Natural killer cell (primary cell): ENCODE measurements around the gene LDLRAD2. TPM values are rescaled to one million over a fixed set of nuclear protein-coding genes. Genes with fewer than 3 reads are reported as not detected.
"Not testable (repeated sequence)": the region's sequence is repeated elsewhere in the genome, so short reads cannot be mapped to it uniquely, and the experiment has no call there.

Experiments
- ATAC-seq, 3 donors: fragments of 150-1000 bp in 2 of 3; fragments of 200-7000 bp in 1 of 3; cut with Tn5 transposase; 1 replicate in 1 of 3; 2 replicates in 2 of 3; pipeline ENCODE4 v1.10.0; 2021; ENCODE audit warnings: mild to moderate bottlenecking in 2 of 3, moderate library complexity in 2 of 3
- DNase-seq, 2 donors: peaks; one replicate each; pipeline versions ENCODE4 v3.0.0 to v3.0.0-alpha.2; 2013 to 2021; ENCODE audit warnings: mixed read lengths in 1 of 2
- H3K27ac ChIP-seq: one replicate; pipeline ENCODE4 v1.5.1; 2013; ENCODE audit warnings: mild to moderate bottlenecking, low read length
- H3K27me3 ChIP-seq: one replicate; pipeline ENCODE4 v1.6.1; 2013; ENCODE audit warnings: low read length; ENCODE audit not compliant: control insufficient read depth, insufficient read depth
- H3K36me3 ChIP-seq: one replicate; pipeline ENCODE4 v1.6.1; 2013; ENCODE audit warnings: low read length; ENCODE audit not compliant: control insufficient read depth, insufficient read depth
- H3K4me1 ChIP-seq: one replicate; pipeline ENCODE4 v1.6.1; 2013; ENCODE audit warnings: low read length; ENCODE audit not compliant: control insufficient read depth, insufficient read depth
- H3K4me3 ChIP-seq: one replicate; pipeline ENCODE4 v1.5.1; 2013; ENCODE audit warnings: low read length
- H3K9me3 ChIP-seq: one replicate; pipeline ENCODE4 v1.6.1; 2013; ENCODE audit warnings: low read length; ENCODE audit not compliant: control insufficient read depth, insufficient read depth
- H3K27ac Mint-ChIP-seq, 2 donors: one replicate each; pipeline ENCODE4 v1.8.0; 2022; ENCODE audit warnings: mild to moderate bottlenecking in 2 of 2, mixed read lengths in 2 of 2, moderate library complexity in 1 of 2
- H3K27me3 Mint-ChIP-seq, 2 donors: one replicate each; pipeline ENCODE4 v1.8.0; 2022; ENCODE audit warnings: low read depth in 2 of 2, mixed read lengths in 2 of 2
- H3K36me3 Mint-ChIP-seq: one replicate; pipeline ENCODE4 v1.8.0; 2022; ENCODE audit warnings: mixed read lengths
- H3K4me1 Mint-ChIP-seq, 2 donors: one replicate each; pipeline ENCODE4 v1.8.0; 2022; ENCODE audit warnings: mixed read lengths in 2 of 2
- H3K4me3 Mint-ChIP-seq: one replicate; pipeline ENCODE4 v1.8.0; 2022; ENCODE audit warnings: mild to moderate bottlenecking, moderate library complexity, mixed read lengths
- H3K9me3 Mint-ChIP-seq, 2 donors: one replicate each; pipeline ENCODE4 v1.8.0; 2022; ENCODE audit warnings: mixed read lengths in 2 of 2
- WGBS: methylation state at CpG from one replicate; pipeline ENCODE4 v1.1.7; 2013; ENCODE audit warnings: missing lambda C conversion rate; ENCODE audit not compliant: insufficient coverage; 5-methylcytosine and 5-hydroxymethylcytosine counted together
- intact Hi-C: fragments of 100-400 bp; cut with micrococcal nuclease; formaldehyde crosslinking; loops from one replicate; pipeline ENCODE4 v1.14.2; 2022
- total RNA-seq, 4 donors: library from RNA; stranded (reverse); fragments of 120-200 nt in 1 of 4; gene quantifications; one replicate each; pipeline versions ENCODE4 v1.2.3 to v1.2.4, GENCODE V29; 2013 to 2022
- TF ChIP-seq, protein P1 (sequence below): fragments of 200-600 bp; IDR thresholded peaks from one replicate; pipeline ENCODE4 v1.8.0; 2022; ENCODE audit warnings: antibody characterized with exemption

LDLRAD2 gene
- total RNA-seq, 3 donors from 2014 or later (not counting 1 experiment from before 2014, with no cell fraction given), result 2.8 to 3.9 (median 3.6) TPM

GRCh38 chr1:21824926-21825325 is 12.9 kb downstream of the LDLRAD2 start:
- Mint-ChIP-seq H3K27ac (no peak overlapping the region), H3K9me3 (no peaks in the 10 kb centered on the region), H3K36me3 (no peaks in the 10 kb centered on the region), H3K4me1 (peaks cover 0 to 4% of the 10 kb centered on the region in 2 donors), H3K4me3 (no peak overlapping the region), H3K27me3 (peaks cover 0 to 3% of the 10 kb centered on the region in 2 donors)
- TF ChIP-seq, protein P1, sequence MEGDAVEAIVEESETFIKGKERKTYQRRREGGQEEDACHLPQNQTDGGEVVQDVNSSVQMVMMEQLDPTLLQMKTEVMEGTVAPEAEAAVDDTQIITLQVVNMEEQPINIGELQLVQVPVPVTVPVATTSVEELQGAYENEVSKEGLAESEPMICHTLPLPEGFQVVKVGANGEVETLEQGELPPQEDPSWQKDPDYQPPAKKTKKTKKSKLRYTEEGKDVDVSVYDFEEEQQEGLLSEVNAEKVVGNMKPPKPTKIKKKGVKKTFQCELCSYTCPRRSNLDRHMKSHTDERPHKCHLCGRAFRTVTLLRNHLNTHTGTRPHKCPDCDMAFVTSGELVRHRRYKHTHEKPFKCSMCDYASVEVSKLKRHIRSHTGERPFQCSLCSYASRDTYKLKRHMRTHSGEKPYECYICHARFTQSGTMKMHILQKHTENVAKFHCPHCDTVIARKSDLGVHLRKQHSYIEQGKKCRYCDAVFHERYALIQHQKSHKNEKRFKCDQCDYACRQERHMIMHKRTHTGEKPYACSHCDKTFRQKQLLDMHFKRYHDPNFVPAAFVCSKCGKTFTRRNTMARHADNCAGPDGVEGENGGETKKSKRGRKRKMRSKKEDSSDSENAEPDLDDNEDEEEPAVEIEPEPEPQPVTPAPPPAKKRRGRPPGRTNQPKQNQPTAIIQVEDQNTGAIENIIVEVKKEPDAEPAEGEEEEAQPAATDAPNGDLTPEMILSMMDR, result no peak
- Histone ChIP-seq H3K27ac (no peak overlapping the region), H3K36me3 (no peaks in the 10 kb centered on the region), H3K27me3 (no peaks in the 10 kb centered on the region), H3K9me3 (no peaks in the 10 kb centered on the region), H3K4me1 (peaks cover 8% of the 10 kb centered on the region), H3K4me3 (no peak overlapping the region)
- ATAC-seq (no peak), DNase-seq (no peak)
- WGBS, result 87% methylated on average over 2 of the region's 2 CpGs
- intact Hi-C loops, result no loop called here

- intact Hi-C loops, result no loop called here
- Mint-ChIP-seq H3K36me3 (no peaks in the 10 kb centered on the region), H3K4me1 (peaks cover 0 to 4% of the 10 kb centered on the region in 2 donors), H3K27me3 (peaks cover 0 to 3% of the 10 kb centered on the region in 2 donors), H3K4me3 (no peak overlapping the region), H3K27ac (no peak overlapping the region), H3K9me3 (no peaks in the 10 kb centered on the region)
- ATAC-seq (no peak), DNase-seq (no peak)
- TF ChIP-seq, protein P1, result no peak
- H3K27ac ChIP-seq, result no peak overlapping the region
- H3K9me3 ChIP-seq, result no peaks in the 10 kb centered on the region
- H3K4me3 ChIP-seq, result no peak overlapping the region
- H3K4me1 ChIP-seq, result peaks cover 8% of the 10 kb centered on the region
- no peaks in the 10 kb centered on the region for H3K36me3 ChIP-seq
- no peaks in the 10 kb centered on the region for H3K27me3 ChIP-seq
- WGBS, result 90% methylated on average over 5 of the region's 7 CpGs
Observed at GRCh38 chr1:21825393-21825792, 13.3 kb downstream of the LDLRAD2 start.

DNA sequence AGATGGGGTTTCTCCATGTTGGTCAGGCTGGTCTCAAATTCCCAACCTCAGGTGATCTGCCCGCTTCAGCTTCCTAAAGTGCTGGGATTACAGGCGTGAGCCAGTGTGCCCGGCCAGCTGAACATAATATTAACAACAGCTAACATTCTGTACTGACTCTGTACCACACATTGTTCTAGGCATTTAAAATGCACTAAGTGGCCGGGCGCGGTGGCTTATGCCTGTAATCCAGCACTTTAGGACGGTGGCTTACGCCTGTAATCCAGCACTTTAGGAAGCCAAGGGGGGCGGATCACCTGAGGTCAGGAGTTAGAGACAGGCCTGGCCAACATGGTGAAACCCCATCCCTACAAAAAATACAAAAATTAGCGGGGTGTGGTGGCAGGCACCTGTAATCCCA is 14.6 kb downstream of the LDLRAD2 start:
- H3K36me3 Mint-ChIP-seq, H3K27ac ChIP-seq, H3K27ac Mint-ChIP-seq, H3K4me3 Mint-ChIP-seq, H3K36me3 ChIP-seq, ATAC-seq, DNase-seq, H3K9me3 ChIP-seq, H3K27me3 Mint-ChIP-seq, H3K4me1 ChIP-seq, H3K27me3 ChIP-seq, H3K4me3 ChIP-seq, H3K9me3 Mint-ChIP-seq, H3K4me1 Mint-ChIP-seq, intact Hi-C loops: not testable (repeated sequence)
- 92% methylated on average over 10 of the region's 10 CpGs for WGBS

DNA sequence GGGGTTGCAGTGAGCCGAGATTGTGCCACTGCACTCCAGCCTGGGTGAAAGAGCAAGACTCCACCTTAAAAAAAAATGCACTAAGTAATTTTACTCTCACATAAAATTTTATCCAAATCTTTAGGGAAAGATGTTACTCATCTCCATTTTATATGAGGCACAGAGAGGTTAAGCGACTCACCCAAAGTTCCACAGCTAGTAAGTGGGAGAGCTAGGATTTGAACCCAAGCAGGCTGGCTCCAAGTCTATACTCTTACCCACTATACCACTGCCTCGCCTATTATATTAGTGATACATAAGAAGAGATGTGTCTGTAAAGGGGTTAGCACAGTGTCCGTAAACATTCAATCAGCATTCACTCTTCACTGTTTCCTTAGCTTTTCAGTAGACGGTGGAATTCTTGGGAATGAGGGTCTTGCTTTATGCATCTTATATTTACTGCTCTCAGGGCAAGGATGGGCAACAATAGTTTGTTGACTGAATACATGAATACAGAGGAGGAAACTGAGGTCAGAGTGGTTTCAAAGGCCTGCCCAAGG is 15.1 kb downstream of the LDLRAD2 start:
- 78% methylated on average over 2 of the region's 5 CpGs for WGBS
- TF ChIP-seq, protein P1, result no peak
- H3K36me3 ChIP-seq, result no peaks in the 10 kb centered on the region
- no peak overlapping the region for H3K27ac ChIP-seq
- Mint-ChIP-seq H3K27me3 (peaks cover 0 to 3% of the 10 kb centered on the region in 2 donors), H3K36me3 (no peaks in the 10 kb centered on the region), H3K9me3 (no peaks in the 10 kb centered on the region), H3K4me1 (peaks cover 0 to 4% of the 10 kb centered on the region in 2 donors), H3K27ac (no peak overlapping the region), H3K4me3 (no peak overlapping the region)
- no peaks in the 10 kb centered on the region for H3K9me3 ChIP-seq
- H3K4me3 ChIP-seq, result no peak overlapping the region
- no peaks in the 10 kb centered on the region for H3K27me3 ChIP-seq
- intact Hi-C loops, result no loop called here
- peaks cover 8% of the 10 kb centered on the region for H3K4me1 ChIP-seq
- no peak for ATAC-seq
- DNase-seq, result no peak
